Superior temporal gyrus (tissue), 1 donor: ENCODE results near the gene ZIC5.
A peak's percentile ranks its signal among the peaks of the same experiment; 100 is the strongest.

ENCODE experiments used
- DNase-seq: peaks from one replicate; pipeline ENCODE4 v3.0.0-alpha.2; 2016; ENCODE audit errors: extremely low spot score

The ZIC5 gene

GRCh38 chr13:99930925-99931324 lies 40.6 kb downstream of the ZIC5 start:
- DNase-seq = no peak

DNA sequence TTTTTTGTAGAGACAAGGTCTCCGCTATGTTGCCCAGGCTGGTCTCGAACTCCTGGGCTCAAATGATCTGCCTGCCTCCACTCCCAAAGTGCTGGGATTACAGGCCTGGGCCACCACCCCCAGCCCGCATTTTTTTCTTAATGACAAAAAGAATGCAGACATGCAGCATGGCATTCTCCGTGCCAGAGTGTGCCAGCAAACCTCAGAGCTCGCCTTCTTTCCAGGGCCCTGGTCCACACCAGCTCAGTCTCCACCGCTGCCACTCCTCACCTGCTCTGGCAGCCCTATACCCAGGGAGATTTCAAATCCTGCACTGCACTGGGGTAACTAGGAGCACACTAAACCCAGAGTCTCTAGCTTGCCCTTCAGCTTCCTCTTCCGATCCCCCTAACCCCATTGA lies 41.7 kb downstream of the ZIC5 start:
- no peak for DNase-seq

DNA sequence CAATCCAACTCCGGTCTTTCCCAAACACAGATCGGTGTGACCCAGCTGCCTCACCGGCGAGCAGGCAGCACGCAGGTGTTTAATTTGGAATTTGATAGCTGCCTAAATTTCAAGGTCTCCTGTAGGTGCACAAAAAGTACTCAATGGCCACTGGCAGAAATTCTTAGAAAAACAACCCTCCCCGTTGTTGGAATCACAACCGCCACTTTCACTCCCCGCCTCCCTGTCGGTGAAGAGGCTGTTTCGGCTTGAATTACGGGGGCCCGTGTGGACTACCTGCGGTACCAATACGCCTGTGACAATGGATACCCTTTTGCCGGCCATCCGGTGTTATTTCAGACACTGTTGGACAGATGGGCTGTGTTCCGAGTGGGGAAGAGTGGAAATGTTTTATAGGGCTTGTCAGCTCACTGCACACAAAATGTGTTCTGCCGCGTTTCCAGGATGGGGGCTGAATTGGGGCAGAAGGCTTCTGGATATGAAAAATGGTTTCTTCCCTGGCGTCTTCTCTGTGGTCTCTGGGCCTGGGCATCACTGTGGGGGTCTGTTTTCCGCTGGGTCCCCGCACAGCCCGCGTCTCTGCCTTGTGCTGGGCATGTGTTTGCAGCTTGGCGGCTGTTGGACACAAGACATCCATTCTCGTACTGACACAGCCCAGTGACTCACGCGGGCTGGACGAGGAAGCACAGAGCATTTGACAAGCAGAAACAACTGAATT lies 45.4 kb downstream of the ZIC5 start:
- no peak for DNase-seq

DNA sequence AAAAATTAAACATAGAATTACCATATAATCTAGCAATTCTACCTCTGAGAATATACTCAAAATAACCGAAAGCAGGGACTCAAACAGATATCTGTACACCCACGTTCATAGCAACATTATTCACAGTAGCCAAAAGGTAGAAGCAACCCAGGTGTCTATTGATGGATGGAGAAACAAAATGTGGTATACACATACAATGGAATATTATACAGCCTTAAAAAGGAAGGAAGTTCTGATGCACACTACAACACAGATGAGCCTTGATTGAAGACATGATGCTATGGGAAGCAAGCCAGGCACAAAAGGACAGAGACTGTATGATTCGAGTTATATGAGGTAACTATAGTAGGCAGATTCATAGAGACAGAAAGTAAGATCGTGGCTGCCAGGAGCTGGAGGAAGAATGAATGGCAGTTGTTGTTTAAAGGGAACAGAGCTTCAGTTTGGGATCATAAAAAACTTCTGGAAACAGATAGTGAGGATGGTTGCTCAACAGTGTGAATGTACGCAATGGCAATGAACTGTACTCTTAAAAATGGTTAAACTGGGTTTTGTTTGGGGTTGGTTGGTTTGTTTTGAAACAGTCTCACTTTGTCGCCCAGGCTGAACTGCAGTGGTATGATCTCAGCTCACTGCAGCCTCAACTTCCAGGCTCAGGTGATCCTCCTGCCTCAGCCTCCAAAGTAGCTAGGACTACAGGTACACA lies 47.5 kb downstream of the ZIC5 start:
- no peak for DNase-seq

GRCh38 chr13:99922631-99923404 lies 48.7 kb downstream of the ZIC5 start:
- no peak for DNase-seq

- DNase-seq = no peak
Observed at GRCh38 chr13:99919132-99919531, 52.4 kb downstream of the ZIC5 start.

GRCh38 chr13:99916366-99917103 lies 55.0 kb downstream of the ZIC5 start:
- DNase-seq = peak; percentile 79

DNA sequence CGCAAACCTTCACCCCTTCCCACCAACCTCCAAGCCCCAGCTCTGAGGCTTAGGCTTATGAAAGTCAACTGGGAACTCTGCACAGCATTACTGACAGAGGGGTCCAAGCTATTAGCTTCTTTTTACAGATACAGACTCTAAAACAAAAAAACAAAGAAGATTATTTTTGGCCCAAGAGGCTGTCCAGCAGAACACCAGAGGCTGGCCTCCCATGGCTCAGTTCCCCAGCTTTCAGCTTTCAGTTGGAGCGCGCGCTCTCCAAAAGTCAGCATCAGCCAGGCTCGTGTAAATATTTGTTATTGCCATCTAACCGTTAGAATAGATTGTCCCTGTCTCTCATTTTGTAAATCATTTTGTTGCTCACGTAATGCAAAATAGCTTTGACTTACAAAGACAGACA lies 58.4 kb downstream of the ZIC5 start:
- DNase-seq = no peak
